Activated CD8-positive, alpha-beta memory T cell treated with anti-CD3 and anti-CD28 coated beads for 36 hours (primary cell): Measurements from ENCODE around the gene RUNX3. TPM values are rescaled to one million over a fixed set of nuclear protein-coding genes. Genes with fewer than 3 reads are reported as not detected.

ENCODE experiments used
- CTCF ChIA-PET: fragments of 350-600 bp; sonication (Branson Sonifier 250); formaldehyde crosslinking; loops from one replicate; lab custom pipeline; 2021; ENCODE audit warnings: antibody characterized with exemption; lab: Charles Lee
- POLR2A ChIA-PET: fragments of 350-600 bp; sonication (Branson Sonifier 250); formaldehyde crosslinking; loops from one replicate; lab custom pipeline; 2021; ENCODE audit warnings: antibody characterized with exemption; lab: Charles Lee
- total RNA-seq, 2 experiments: library from RNA; stranded (reverse); gene quantifications; one replicate each; pipeline ENCODE4 v1.2.3, GENCODE V29; 2021

The RUNX3 gene
- total RNA-seq, 2 experiments from 2014 or later: 173 to 183 TPM

- POLR2A ChIA-PET: interaction anchor here (0.6 to 4.9 kb wide), 13 partner anchors 11 to 388 kb away, joined by 3 to 49 read pairs (median 8); no protein-coding TSS in a partner anchor
- CTCF ChIA-PET: interaction anchor here (1.0 to 7.8 kb wide), 10 partner anchors 10 to 69 kb away, joined by 3 to 106 read pairs (median 10); no protein-coding TSS in a partner anchor
Measured at GRCh38 chr1:24966121-24966723, 36.1 kb upstream of the RUNX3 start.

GRCh38 chr1:24965571-24965930, 35.5 kb upstream of the RUNX3 start:
- ChIA-PET POLR2A (interaction anchor here (0.7 to 4.9 kb wide), 18 partner anchors 8 to 134 kb away, joined by 3 to 49 read pairs (median 8); partner anchors contain the start of gene RUNX3), CTCF (interaction anchor here (0.7 to 7.8 kb wide), 18 partner anchors 9 to 138 kb away, joined by 3 to 106 read pairs (median 6); no protein-coding TSS in a partner anchor)

GRCh38 chr1:24964811-24965570, 34.9 kb upstream of the RUNX3 start:
- POLR2A ChIA-PET: interaction anchor here (0.7 to 4.9 kb wide), 23 partner anchors 9 to 267 kb away, joined by 3 to 49 read pairs (median 8); partner anchors contain the start of genes RUNX3 and SYF2
- CTCF ChIA-PET: interaction anchor here (0.7 to 7.8 kb wide), 18 partner anchors 9 to 460 kb away, joined by 3 to 106 read pairs (median 6); no protein-coding TSS in a partner anchor

- POLR2A ChIA-PET: interaction anchor here (0.8 to 4.9 kb wide), 23 partner anchors 8 to 268 kb away, joined by 3 to 49 read pairs (median 8); partner anchors contain the start of gene SYF2
- CTCF ChIA-PET: interaction anchor here (0.8 to 7.8 kb wide), 16 partner anchors 8 to 139 kb away, joined by 3 to 106 read pairs (median 6); no protein-coding TSS in a partner anchor
Measured at GRCh38 chr1:24963943-24964693, 34.0 kb upstream of the RUNX3 start.

- POLR2A ChIA-PET: interaction anchor here (0.7 to 4.9 kb wide), 10 partner anchors 8 to 102 kb away, joined by 3 to 49 read pairs (median 8); no protein-coding TSS in a partner anchor
Measured at GRCh38 chr1:24963099-24963872, 33.2 kb upstream of the RUNX3 start.

GRCh38 chr1:24961961-24962861, 32.1 kb upstream of the RUNX3 start:
- ChIA-PET CTCF (interaction anchor here (0.6 to 7.8 kb wide), 9 partner anchors 11 to 138 kb away, joined by 3 to 106 read pairs (median 6); no protein-coding TSS in a partner anchor), POLR2A (interaction anchor here (0.8 to 4.9 kb wide), 9 partner anchors 8 to 70 kb away, joined by 3 to 49 read pairs (median 5); no protein-coding TSS in a partner anchor)

More at GRCh38 chr1:24963099-24963872, 33.2 kb upstream of the RUNX3 start:
- CTCF ChIA-PET: interaction anchor here (0.5 to 7.8 kb wide), 12 partner anchors 8 to 137 kb away, joined by 3 to 106 read pairs (median 12); no protein-coding TSS in a partner anchor

- CTCF ChIA-PET: interaction anchor here (1.3 to 7.8 kb wide), 4 partner anchors 29 to 74 kb away, joined by 3 to 106 read pairs (median 4); no protein-coding TSS in a partner anchor
- POLR2A ChIA-PET: interaction anchor here (0.8 to 1.8 kb wide), 6 partner anchors 29 to 71 kb away, joined by 3 to 5 read pairs (median 4); no protein-coding TSS in a partner anchor
Measured at GRCh38 chr1:24961334-24961733, 31.3 kb upstream of the RUNX3 start.

GRCh38 chr1:24960071-24960801, 30.2 kb upstream of the RUNX3 start:
- POLR2A ChIA-PET: interaction anchor here (0.8 to 2.6 kb wide), 6 partner anchors 28 to 73 kb away, joined by 3 to 8 read pairs (median 5); no protein-coding TSS in a partner anchor
- CTCF ChIA-PET: interaction anchor here (0.7 to 7.8 kb wide), 12 partner anchors 9 to 140 kb away, joined by 3 to 106 read pairs (median 4); no protein-coding TSS in a partner anchor

GRCh38 chr1:24959623-24959975, 29.5 kb upstream of the RUNX3 start:
- POLR2A ChIA-PET: interaction anchor here (0.8 to 2.6 kb wide), 4 partner anchors 34 to 74 kb away, joined by 4 to 8 read pairs (median 6); no protein-coding TSS in a partner anchor
- CTCF ChIA-PET: interaction anchor here (0.8 to 2.2 kb wide), 8 partner anchors 8 to 141 kb away, joined by 3 to 11 read pairs (median 4); no protein-coding TSS in a partner anchor

- POLR2A ChIA-PET: interaction anchor here (0.5 to 2.6 kb wide), 5 partner anchors 9 to 74 kb away, joined by 3 to 12 read pairs (median 6); no protein-coding TSS in a partner anchor
- CTCF ChIA-PET: interaction anchor here (1.1 to 2.2 kb wide), 7 partner anchors 26 to 141 kb away, joined by 3 to 11 read pairs (median 4); no protein-coding TSS in a partner anchor
Measured at GRCh38 chr1:24958766-24959622, 28.9 kb upstream of the RUNX3 start.

GRCh38 chr1:24957808-24958752, 28.0 kb upstream of the RUNX3 start:
- ChIA-PET POLR2A (interaction anchor here (0.5 to 2.6 kb wide), 6 partner anchors 10 to 75 kb away, joined by 3 to 12 read pairs (median 4); no protein-coding TSS in a partner anchor), CTCF (interaction anchor here (0.9 to 2.8 kb wide), 5 partner anchors 8 to 79 kb away, joined by 3 to 14 read pairs (median 6); no protein-coding TSS in a partner anchor)

- POLR2A ChIA-PET: interaction anchor here (0.5 to 2.4 kb wide), 5 partner anchors 10 to 72 kb away, joined by 3 to 12 read pairs (median 3); no protein-coding TSS in a partner anchor
- CTCF ChIA-PET: interaction anchor here (0.7 to 2.8 kb wide), 5 partner anchors 8 to 85 kb away, joined by 3 to 14 read pairs (median 4); no protein-coding TSS in a partner anchor
Measured at GRCh38 chr1:24957016-24957807, 27.1 kb upstream of the RUNX3 start.
